GM23338 (cell line): ENCODE data around the gene SPATS2. TPM values are rescaled to one million over a fixed set of nuclear protein-coding genes. Genes with fewer than 3 reads are reported as not detected.

Source experiments
- ATAC-seq: fragments of 200-7000 bp; cut with Tn5 transposase; 3 replicates; pipeline ENCODE4 v1.9.1; 2020
- DNase-seq: peaks from one replicate; pipeline ENCODE4 v3.0.0-alpha.2; 2015; ENCODE audit warnings: low spot score
- H2AFZ ChIP-seq: fragments of 200-600 bp; sonication (generic); 2 replicates; pipeline ENCODE4 v1.8.0; 2016; ENCODE audit warnings: antibody characterized with exemption, mild to moderate bottlenecking, moderate library complexity
- H3F3A ChIP-seq: fragments of 200-600 bp; sonication (generic); replicated peaks from 2 replicates; pipeline ENCODE4 v1.8.0; 2017; ENCODE audit warnings: antibody characterized with exemption, mixed run types, low read depth
- H3K27ac ChIP-seq: fragments of 200-600 bp; sonication (generic); 2 replicates; pipeline ENCODE4 v1.6.1; 2016; ENCODE audit warnings: low read depth
- H3K27me3 ChIP-seq: fragments of 200-600 bp; sonication (generic); 2 replicates; pipeline ENCODE4 v1.8.0; 2016; ENCODE audit warnings: mild to moderate bottlenecking, mixed run types, moderate library complexity; ENCODE audit not compliant: insufficient read depth
- H3K36me3 ChIP-seq: fragments of 200-600 bp; sonication (generic); 2 replicates; pipeline ENCODE4 v1.8.0; 2016; ENCODE audit warnings: mild to moderate bottlenecking; ENCODE audit not compliant: insufficient read depth
- H3K4me1 ChIP-seq: fragments of 200-600 bp; sonication (generic); 2 replicates; pipeline ENCODE4 v1.8.0; 2016; ENCODE audit warnings: mild to moderate bottlenecking, moderate library complexity; ENCODE audit not compliant: insufficient read depth
- H3K4me2 ChIP-seq: fragments of 200-600 bp; sonication (generic); 2 replicates; pipeline ENCODE4 v1.7.1; 2017; ENCODE audit warnings: mixed run types
- H3K4me3 ChIP-seq: fragments of 200-600 bp; sonication (generic); 2 replicates; pipeline ENCODE4 v1.6.1; 2016; ENCODE audit warnings: mixed run types
- H3K79me2 ChIP-seq: fragments of 200-600 bp; sonication (generic); replicated peaks from 2 replicates; pipeline ENCODE4 v1.8.0; 2017; ENCODE audit warnings: mild to moderate bottlenecking; ENCODE audit not compliant: insufficient read depth
- H3K9me2 ChIP-seq: fragments of 200-600 bp; sonication (generic); 2 replicates; pipeline ENCODE4 v1.8.0; 2017; ENCODE audit not compliant: insufficient read depth
- H4K20me1 ChIP-seq: fragments of 200-600 bp; sonication (generic); replicated peaks from 2 replicates; pipeline ENCODE4 v1.8.0; 2017; ENCODE audit warnings: mild to moderate bottlenecking; ENCODE audit not compliant: insufficient read depth
- H3K27ac Mint-ChIP-seq: 2 replicates; pipeline ENCODE4 v1.8.0; 2020; ENCODE audit warnings: inconsistent platforms, mild to moderate bottlenecking, moderate library complexity, mixed read lengths
- H3K27me3 Mint-ChIP-seq: 3 replicates; pipeline ENCODE4 v1.8.0; 2022; ENCODE audit warnings: low read depth, mild to moderate bottlenecking, moderate library complexity, mixed read lengths, inconsistent platforms; ENCODE audit not compliant: insufficient read depth, poor library complexity
- H3K36me3 Mint-ChIP-seq: 3 replicates; pipeline ENCODE4 v1.8.0; 2021; ENCODE audit warnings: low read depth, mild to moderate bottlenecking, inconsistent platforms, moderate library complexity, mixed read lengths
- H3K4me1 Mint-ChIP-seq: 3 replicates; pipeline ENCODE4 v1.8.0; 2020; ENCODE audit warnings: mild to moderate bottlenecking, inconsistent platforms, mixed read lengths
- H3K4me3 Mint-ChIP-seq: 3 replicates; pipeline ENCODE4 v1.8.0; 2021; ENCODE audit warnings: moderate library complexity, mild to moderate bottlenecking, inconsistent platforms, mixed read lengths
- H3K9me3 Mint-ChIP-seq: 3 replicates; pipeline ENCODE4 v1.8.0; 2020; ENCODE audit warnings: moderate library complexity, mild to moderate bottlenecking, inconsistent platforms, mixed read lengths
- CREB1 ChIP-seq: fragments of 250-450 bp; sonication (Bioruptor Pico); IDR thresholded peaks from 2 replicates; pipeline ENCODE4 v1.5.0; 2020; ENCODE audit warnings: low read depth, mild to moderate bottlenecking, moderate library complexity
- EZH2 ChIP-seq: fragments of 200-600 bp; sonication (generic); IDR thresholded peaks from one replicate; pipeline ENCODE4 v1.8.0; 2017; ENCODE audit warnings: antibody characterized with exemption, mild to moderate bottlenecking, low read depth; ENCODE audit not compliant: unreplicated experiment
- EZH2phosphoT487 ChIP-seq: fragments of 200-600 bp; sonication (generic); IDR thresholded peaks from one replicate; pipeline ENCODE4 v1.8.1; 2018; ENCODE audit warnings: antibody characterized with exemption; ENCODE audit not compliant: unreplicated experiment
- JUNB ChIP-seq: IDR thresholded peaks from one replicate; pipeline ENCODE4 v1.6.1; 2016; ENCODE audit warnings: antibody characterized with exemption; ENCODE audit not compliant: unreplicated experiment
- NANOG ChIP-seq: IDR thresholded peaks from 2 replicates; pipeline ENCODE4 v1.6.1; 2016; ENCODE audit warnings: antibody characterized with exemption, borderline replicate concordance
- POLR2AphosphoS5 ChIP-seq: IDR thresholded peaks from 2 replicates; pipeline ENCODE4 v1.6.1; 2016; ENCODE audit warnings: antibody characterized with exemption, low read depth
- REST ChIP-seq: IDR thresholded peaks from one replicate; pipeline ENCODE4 v1.6.1; 2018; ENCODE audit warnings: antibody characterized with exemption; ENCODE audit not compliant: unreplicated experiment
- STAT1 ChIP-seq: IDR thresholded peaks from one replicate; pipeline ENCODE4 v1.6.1; 2016; ENCODE audit warnings: antibody characterized with exemption; ENCODE audit not compliant: unreplicated experiment
- ZNF114 ChIP-seq: fragments of 250-450 bp; sonication (Bioruptor Pico); IDR thresholded peaks from 2 replicates; pipeline ENCODE4 v1.5.0; 2020; ENCODE audit warnings: mild to moderate bottlenecking, moderate library complexity
- ZNF331 ChIP-seq: fragments of 250-450 bp; sonication (Bioruptor Pico); IDR thresholded peaks from 2 replicates; pipeline ENCODE4 v1.5.0; 2020; ENCODE audit warnings: low read depth, mild to moderate bottlenecking, moderate library complexity
- ZNF462 ChIP-seq: fragments of 250-450 bp; sonication (Bioruptor Pico); IDR thresholded peaks from 2 replicates; pipeline ENCODE4 v1.5.0; 2020; ENCODE audit warnings: mild to moderate bottlenecking, moderate library complexity
- polyA plus RNA-seq: library from polyadenylated mRNA; unstranded; fragments of >200 nt; fragmentation: Nextera tagmentation; extraction: Ambion mirVana; gene quantifications from 2 replicates; pipeline ENCODE4 v1.2.1, GENCODE V29; 2016
- total RNA-seq: library from RNA; depleted of rRNA; stranded (reverse); fragments of >200 nt; shearing (Covaris generic); gene quantifications from 2 replicates; pipeline ENCODE4 v1.2.3, GENCODE V29; 2014
- TF ChIP-seq, protein P1 (sequence below), 2 experiments: fragments of 200-600 bp in 1 of 2; sonication (generic) in 1 of 2; conservative IDR thresholded peaks; 2 replicates each; pipeline versions ENCODE4 v1.5.1 to v1.6.1; 2016 to 2017; ENCODE audit warnings: antibody characterized with exemption in 2 of 2, low read depth in 2 of 2, mild to moderate bottlenecking in 2 of 2, moderate library complexity in 1 of 2
- TF ChIP-seq, protein P2 (sequence below): IDR thresholded peaks from 2 replicates; pipeline ENCODE4 v1.6.1; 2016; ENCODE audit warnings: antibody characterized with exemption

SPATS2 gene
- total and polyA plus RNA-seq, 2 experiments from 2014 or later = 20.6 to 61.0 TPM

- H3K4me1 ChIP-seq = no peaks in the 10 kb centered on the region; the same call in 1 of the 2 replicates
- DNase-seq (no peak), ATAC-seq (no peak)
- H2AFZ ChIP-seq = no peak overlapping the region
- Mint-ChIP-seq H3K36me3 (peaks cover 2% of the 10 kb centered on the region; the same call in 2 of the 3 replicates), H3K27me3 (peaks cover 40% of the 10 kb centered on the region), H3K4me3 (no peak overlapping the region), H3K27ac (no peak overlapping the region), H3K4me1 (peaks cover 6% of the 10 kb centered on the region; the same call in 1 of the 3 replicates), H3K9me3 (no peaks in the 10 kb centered on the region)
- H3K27ac ChIP-seq = no peak overlapping the region
- H3K79me2 ChIP-seq = no peaks in the 10 kb centered on the region
- no peak overlapping the region for H3K4me2 ChIP-seq
- H3F3A ChIP-seq = no peaks in the 10 kb centered on the region
- no peaks in the 10 kb centered on the region for H3K36me3 ChIP-seq
- H3K27me3 ChIP-seq = peaks cover 52% of the 10 kb centered on the region
- TF ChIP-seq EZH2 (no peak), REST (no peak), ZNF462 (CRISPR knock-in tag) (no peak), STAT1 (no peak), EZH2phosphoT487 (no peak), ZNF114 (CRISPR knock-in tag) (no peak), POLR2AphosphoS5 (no peak), CREB1 (CRISPR knock-in tag) (no peak), JUNB (no peak), ZNF331 (CRISPR knock-in tag) (no peak), NANOG (no peak)
- TF ChIP-seq, protein P1, sequence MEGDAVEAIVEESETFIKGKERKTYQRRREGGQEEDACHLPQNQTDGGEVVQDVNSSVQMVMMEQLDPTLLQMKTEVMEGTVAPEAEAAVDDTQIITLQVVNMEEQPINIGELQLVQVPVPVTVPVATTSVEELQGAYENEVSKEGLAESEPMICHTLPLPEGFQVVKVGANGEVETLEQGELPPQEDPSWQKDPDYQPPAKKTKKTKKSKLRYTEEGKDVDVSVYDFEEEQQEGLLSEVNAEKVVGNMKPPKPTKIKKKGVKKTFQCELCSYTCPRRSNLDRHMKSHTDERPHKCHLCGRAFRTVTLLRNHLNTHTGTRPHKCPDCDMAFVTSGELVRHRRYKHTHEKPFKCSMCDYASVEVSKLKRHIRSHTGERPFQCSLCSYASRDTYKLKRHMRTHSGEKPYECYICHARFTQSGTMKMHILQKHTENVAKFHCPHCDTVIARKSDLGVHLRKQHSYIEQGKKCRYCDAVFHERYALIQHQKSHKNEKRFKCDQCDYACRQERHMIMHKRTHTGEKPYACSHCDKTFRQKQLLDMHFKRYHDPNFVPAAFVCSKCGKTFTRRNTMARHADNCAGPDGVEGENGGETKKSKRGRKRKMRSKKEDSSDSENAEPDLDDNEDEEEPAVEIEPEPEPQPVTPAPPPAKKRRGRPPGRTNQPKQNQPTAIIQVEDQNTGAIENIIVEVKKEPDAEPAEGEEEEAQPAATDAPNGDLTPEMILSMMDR (conservative IDR thresholded peaks at IDR 0.05; ENCODE audit: low read depth in 2 of 2) = no peak
- TF ChIP-seq, protein P2, sequence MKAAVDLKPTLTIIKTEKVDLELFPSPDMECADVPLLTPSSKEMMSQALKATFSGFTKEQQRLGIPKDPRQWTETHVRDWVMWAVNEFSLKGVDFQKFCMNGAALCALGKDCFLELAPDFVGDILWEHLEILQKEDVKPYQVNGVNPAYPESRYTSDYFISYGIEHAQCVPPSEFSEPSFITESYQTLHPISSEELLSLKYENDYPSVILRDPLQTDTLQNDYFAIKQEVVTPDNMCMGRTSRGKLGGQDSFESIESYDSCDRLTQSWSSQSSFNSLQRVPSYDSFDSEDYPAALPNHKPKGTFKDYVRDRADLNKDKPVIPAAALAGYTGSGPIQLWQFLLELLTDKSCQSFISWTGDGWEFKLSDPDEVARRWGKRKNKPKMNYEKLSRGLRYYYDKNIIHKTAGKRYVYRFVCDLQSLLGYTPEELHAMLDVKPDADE = no peak
- no peaks in the 10 kb centered on the region for H4K20me1 ChIP-seq
- no peak overlapping the region for H3K4me3 ChIP-seq
- no peaks in the 10 kb centered on the region for H3K9me2 ChIP-seq
These were observed 185.6 kb downstream of the SPATS2 start for GRCh38 chr12:49552899-49553298.
